Measurements from ENCODE around the gene UBE2D1.

GRCh38 chr10:58404001-58404400 lies 69.2 kb downstream of the UBE2D1 start:
- TF ChIP-seq EP300 (IDR thresholded peaks at IDR 0.05; ENCODE audit: borderline replicate concordance), result no peak
- no peak for TF ChIP-seq MAX (IDR thresholded peaks at IDR 0.05)
- no peak for TF ChIP-seq TEAD4 (IDR thresholded peaks at IDR 0.05)
- no peak for TF ChIP-seq ZBTB7A (IDR thresholded peaks at IDR 0.05; ENCODE audit: low read depth)
- TF ChIP-seq, protein P1, sequence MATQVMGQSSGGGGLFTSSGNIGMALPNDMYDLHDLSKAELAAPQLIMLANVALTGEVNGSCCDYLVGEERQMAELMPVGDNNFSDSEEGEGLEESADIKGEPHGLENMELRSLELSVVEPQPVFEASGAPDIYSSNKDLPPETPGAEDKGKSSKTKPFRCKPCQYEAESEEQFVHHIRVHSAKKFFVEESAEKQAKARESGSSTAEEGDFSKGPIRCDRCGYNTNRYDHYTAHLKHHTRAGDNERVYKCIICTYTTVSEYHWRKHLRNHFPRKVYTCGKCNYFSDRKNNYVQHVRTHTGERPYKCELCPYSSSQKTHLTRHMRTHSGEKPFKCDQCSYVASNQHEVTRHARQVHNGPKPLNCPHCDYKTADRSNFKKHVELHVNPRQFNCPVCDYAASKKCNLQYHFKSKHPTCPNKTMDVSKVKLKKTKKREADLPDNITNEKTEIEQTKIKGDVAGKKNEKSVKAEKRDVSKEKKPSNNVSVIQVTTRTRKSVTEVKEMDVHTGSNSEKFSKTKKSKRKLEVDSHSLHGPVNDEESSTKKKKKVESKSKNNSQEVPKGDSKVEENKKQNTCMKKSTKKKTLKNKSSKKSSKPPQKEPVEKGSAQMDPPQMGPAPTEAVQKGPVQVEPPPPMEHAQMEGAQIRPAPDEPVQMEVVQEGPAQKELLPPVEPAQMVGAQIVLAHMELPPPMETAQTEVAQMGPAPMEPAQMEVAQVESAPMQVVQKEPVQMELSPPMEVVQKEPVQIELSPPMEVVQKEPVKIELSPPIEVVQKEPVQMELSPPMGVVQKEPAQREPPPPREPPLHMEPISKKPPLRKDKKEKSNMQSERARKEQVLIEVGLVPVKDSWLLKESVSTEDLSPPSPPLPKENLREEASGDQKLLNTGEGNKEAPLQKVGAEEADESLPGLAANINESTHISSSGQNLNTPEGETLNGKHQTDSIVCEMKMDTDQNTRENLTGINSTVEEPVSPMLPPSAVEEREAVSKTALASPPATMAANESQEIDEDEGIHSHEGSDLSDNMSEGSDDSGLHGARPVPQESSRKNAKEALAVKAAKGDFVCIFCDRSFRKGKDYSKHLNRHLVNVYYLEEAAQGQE (IDR thresholded peaks at IDR 0.05; ENCODE audit: low read depth), result no peak
- no peak for TF ChIP-seq RAD21 (IDR thresholded peaks at IDR 0.05; ENCODE audit: low read depth)
